Smooth muscle cell of the brain vasculature (primary cell): ENCODE data around the gene NCAPD3.
"Not testable (repeated sequence)": the region's sequence is repeated elsewhere in the genome, so short reads cannot be mapped to it uniquely, and the experiment has no call there.

ENCODE experiments used
- DNase-seq: peaks from one replicate; pipeline ENCODE4 v3.0.0-alpha.2; 2012; ENCODE audit warnings: low read depth, low spot score

The NCAPD3 gene

GRCh38 chr11:134138376-134138775 lies 85.4 kb downstream of the NCAPD3 start:
- DNase-seq, result no peak

GRCh38 chr11:134134167-134134566 lies 89.6 kb downstream of the NCAPD3 start:
- DNase-seq, result no peak

DNA sequence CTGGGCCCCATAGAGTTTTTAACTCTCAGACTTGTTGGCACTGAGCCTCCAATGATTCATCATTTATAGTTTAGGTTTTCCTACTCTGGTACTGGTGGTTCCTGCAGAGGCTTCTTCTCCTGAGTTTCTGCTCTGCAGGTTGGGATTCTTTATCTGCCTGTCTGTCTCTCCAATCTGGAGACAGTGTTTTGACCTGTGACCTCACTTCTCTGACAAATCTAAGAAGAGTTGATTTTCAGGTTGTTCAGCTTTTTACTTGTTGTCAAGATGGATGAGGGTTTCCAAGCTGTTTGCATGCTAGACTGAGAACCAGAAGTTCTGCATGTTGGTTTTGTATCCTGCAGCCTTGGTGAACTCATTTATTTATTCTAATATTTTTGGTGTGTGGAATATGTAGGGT lies 91.0 kb downstream of the NCAPD3 start:
- no peak for DNase-seq

GRCh38 chr11:134131628-134132244 lies 92.0 kb downstream of the NCAPD3 start:
- DNase-seq, result no peak

DNA sequence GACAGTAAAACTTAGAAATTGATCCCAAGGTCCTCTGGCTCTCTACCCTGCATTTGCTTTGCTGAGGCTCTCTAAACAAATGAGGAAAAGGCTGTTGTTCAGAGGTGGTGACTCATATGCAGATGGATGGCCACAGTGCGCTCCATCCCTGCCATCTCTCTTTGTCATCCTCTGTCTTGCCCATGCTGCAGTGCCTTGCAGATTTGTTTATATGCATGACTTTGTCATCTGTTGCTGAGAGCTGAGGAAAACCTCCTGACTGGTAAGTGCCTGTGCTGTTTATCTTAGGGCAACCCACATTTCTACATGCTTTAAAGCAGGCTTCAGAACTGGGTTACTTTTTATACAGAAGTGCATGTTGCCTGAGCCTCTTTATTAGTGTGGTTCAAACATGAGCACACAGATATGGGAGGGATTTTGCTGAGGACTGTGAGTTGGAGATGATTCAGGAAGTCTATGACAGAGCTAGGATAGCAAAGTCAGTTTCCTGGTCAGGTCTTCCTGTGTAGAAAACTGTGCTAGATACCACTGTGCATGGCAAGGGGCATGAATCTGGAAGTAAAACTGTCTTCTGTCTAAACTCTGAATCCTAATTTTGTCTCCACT lies 97.4 kb downstream of the NCAPD3 start:
- DNase-seq, result no peak

DNA sequence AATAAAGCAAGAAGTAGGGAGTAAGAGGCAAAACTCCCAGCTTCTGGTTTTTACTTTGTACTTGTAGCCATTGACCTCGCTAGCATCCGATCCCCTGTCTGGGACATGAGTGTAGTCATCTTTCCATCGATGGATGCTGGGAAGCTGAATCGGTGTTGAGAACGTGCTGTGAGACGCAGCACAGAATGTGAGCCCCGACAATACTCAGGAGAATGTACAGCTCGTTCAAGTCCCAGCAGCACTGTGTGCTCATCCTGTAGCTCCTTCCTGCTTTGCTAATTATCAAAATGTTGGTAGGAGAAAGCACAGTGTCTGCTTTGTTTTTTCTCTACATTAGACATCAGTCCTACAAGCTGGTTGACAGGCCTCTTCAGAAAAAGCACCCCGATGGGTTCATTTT lies 98.3 kb downstream of the NCAPD3 start:
- no peak for DNase-seq

DNA sequence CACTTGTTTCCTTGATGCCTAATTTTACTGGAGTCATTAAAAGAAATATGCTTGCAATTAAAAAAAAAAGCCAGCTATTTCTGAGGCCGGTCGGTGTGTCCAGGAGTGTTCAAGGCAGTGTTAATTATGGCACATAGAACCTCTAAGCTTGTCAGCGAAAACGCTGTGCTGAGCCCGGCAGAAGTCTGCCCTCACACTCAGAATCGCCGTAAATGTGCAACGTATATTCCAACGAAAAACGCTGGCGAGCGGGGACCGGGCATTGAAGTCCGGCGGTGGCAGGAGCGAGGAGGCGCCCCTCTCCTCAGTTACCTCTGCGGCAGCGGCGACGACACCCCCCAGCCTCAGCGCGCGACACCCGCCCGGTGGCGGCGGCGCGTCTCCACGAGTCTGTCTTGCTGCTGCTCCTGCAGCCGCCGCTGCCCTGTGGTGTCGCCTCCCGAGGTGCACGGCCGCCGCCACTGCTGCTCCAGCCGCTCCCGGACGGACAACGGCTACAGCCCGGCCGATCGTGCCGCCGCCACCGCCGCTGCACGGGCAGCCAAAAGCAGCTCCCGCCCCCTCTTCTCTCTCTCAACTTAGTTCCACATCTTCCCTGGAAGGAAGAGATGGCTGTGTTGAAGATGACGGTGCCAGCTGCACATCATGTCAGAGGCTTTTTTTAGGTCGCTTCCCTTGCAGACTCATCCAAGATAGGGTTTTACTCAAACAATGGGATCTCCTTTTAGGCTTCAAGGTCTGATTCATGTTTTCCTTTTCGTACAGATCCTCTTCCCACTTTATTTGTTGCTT lies 98.9 kb downstream of the NCAPD3 start:
- DNase-seq, result no peak

DNA sequence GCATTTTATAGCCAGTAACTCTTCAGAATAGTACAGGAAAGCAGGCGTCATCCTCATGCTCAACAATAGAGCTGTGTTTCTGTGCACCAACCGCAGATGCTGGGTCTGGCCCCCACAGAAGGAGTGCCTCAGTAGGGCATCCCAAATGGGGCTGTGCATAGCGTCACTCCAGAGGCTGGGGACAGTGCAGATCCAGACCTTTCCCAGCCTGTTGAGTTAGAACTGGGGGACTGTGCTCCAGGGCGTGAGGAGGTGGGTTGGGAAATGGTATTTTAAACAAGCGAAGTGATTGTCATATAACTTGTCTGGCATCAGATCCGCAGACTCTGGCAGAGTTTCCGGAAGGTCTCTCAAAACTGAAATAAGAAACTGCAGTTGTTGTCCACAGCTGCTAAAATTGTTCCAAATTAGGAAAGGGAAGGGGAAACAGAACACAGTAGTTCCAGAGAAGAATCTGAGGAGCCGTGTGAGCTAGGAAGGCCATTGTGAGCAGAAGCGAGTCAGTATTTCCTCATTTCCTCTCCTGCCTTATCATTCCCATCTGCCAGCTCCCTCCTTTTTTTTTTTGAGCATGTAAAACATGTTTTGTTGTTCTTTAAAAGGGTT lies 102.7 kb downstream of the NCAPD3 start:
- no peak for DNase-seq

GRCh38 chr11:134120143-134120850 lies 103.5 kb downstream of the NCAPD3 start:
- no peak for DNase-seq

- DNase-seq, result no peak
Observed at GRCh38 chr11:134119094-134119493, 104.7 kb downstream of the NCAPD3 start.

GRCh38 chr11:134118006-134118405 lies 105.8 kb downstream of the NCAPD3 start:
- no peak for DNase-seq

- DNase-seq, result no peak
Observed at GRCh38 chr11:134116210-134116609, 107.6 kb downstream of the NCAPD3 start.

DNA sequence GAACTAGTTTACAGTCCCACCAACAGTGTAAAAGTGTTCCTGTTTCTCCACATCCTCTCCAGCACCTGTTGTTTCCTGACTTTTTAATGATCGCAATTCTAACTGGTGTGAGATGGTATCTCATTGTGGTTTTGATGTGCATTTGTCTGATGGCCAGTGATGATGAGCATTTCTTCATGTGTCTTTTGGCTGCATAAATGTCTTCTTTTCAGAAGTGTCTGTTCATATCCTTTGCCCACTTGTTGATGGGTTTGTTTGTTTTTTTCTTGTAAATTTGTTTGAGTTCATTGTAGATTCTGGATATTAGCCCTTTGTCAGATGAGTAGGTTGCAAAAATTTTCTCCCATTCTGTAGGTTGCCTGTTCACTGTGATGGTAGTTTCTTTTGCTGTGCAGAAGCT lies 110.0 kb downstream of the NCAPD3 start:
- DNase-seq, result not testable (repeated sequence)

- no peak for DNase-seq
Observed at GRCh38 chr11:134110252-134110815, 113.4 kb downstream of the NCAPD3 start.
